ENCODE measurements around the gene PARM1. TPM values are rescaled to one million over a fixed set of nuclear protein-coding genes. Genes with fewer than 3 reads are reported as not detected.

PARM1 gene
- total and polyA plus RNA-seq, 2 donors from 2014 or later: 42.9 to 62.3 TPM

- intact Hi-C loops (cut with DNase I): no loop called here
- no peak for FAIRE-seq
- no peaks in the 10 kb centered on the region for H3K36me3 ChIP-seq (ENCODE audit: control insufficient read depth in 2 of 3, insufficient read depth in 3 of 3, low read length in 3 of 3)
- no peak overlapping the region for H3K9ac ChIP-seq (ENCODE audit: low read length in 3 of 3)
- no peak overlapping the region for H3K27ac ChIP-seq (ENCODE audit: low read depth in 2 of 2, low read length in 2 of 2)
- H3K27me3 ChIP-seq (ENCODE audit: control insufficient read depth, insufficient read depth, low read length): no peaks in the 10 kb centered on the region
- H3K4me1 ChIP-seq (ENCODE audit: control insufficient read depth in 2 of 3, insufficient read depth in 2 of 3, low read depth in 1 of 3, low read length in 3 of 3): no peaks in the 10 kb centered on the region
- H3K9me3 ChIP-seq (ENCODE audit: control insufficient read depth in 2 of 3, insufficient read depth in 1 of 3, low read length in 3 of 3): no peaks in the 10 kb centered on the region
- no peak for TF ChIP-seq CTCF (IDR thresholded peaks at IDR 0.05; ENCODE audit: borderline replicate concordance, extremely low read depth, insufficient read depth)
- H3K4me3 ChIP-seq (ENCODE audit: low read length in 3 of 3): no peak overlapping the region
- DNase-seq: no peak
Measured at GRCh38 chr4:74953647-74954046, 20.7 kb downstream of the PARM1 start.

DNA sequence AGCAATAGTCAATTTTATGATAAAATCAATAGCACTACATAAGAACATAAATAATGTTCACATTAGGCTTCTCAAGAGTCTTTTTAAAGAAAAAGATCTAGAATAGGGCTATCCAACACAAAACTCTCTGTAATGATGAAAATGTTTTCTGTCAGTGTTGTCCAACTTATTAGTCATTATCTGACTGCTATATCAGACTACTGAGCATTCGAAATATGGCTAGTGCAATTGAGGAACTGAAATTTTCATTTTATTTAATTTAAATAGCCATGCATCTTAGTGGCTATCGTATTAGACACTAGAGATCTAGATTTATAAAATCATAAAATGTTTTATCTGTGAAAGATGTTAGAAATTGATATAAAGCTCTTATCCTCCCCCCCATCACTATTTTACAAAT is 26.0 kb downstream of the PARM1 start:
- Histone ChIP-seq H3K4me3 (ENCODE audit: low read length in 3 of 3) (no peak overlapping the region), H3K36me3 (ENCODE audit: control insufficient read depth in 2 of 3, insufficient read depth in 3 of 3, low read length in 3 of 3) (no peaks in the 10 kb centered on the region), H3K27ac (ENCODE audit: low read depth in 2 of 2, low read length in 2 of 2) (no peak overlapping the region), H3K4me1 (ENCODE audit: control insufficient read depth in 2 of 3, insufficient read depth in 2 of 3, low read depth in 1 of 3, low read length in 3 of 3) (no peaks in the 10 kb centered on the region), H3K9ac (ENCODE audit: low read length in 3 of 3) (no peak overlapping the region), H3K27me3 (ENCODE audit: control insufficient read depth, insufficient read depth, low read length) (no peaks in the 10 kb centered on the region), H3K9me3 (ENCODE audit: control insufficient read depth in 2 of 3, insufficient read depth in 1 of 3, low read length in 3 of 3) (peaks cover 0 to 2% (median 0%) of the 10 kb centered on the region in 3 donors)
- intact Hi-C loops (cut with DNase I): no loop called here
- no peak for TF ChIP-seq CTCF (IDR thresholded peaks at IDR 0.05; ENCODE audit: borderline replicate concordance, extremely low read depth, insufficient read depth)
- FAIRE-seq: no peak
- no peak for DNase-seq

DNA sequence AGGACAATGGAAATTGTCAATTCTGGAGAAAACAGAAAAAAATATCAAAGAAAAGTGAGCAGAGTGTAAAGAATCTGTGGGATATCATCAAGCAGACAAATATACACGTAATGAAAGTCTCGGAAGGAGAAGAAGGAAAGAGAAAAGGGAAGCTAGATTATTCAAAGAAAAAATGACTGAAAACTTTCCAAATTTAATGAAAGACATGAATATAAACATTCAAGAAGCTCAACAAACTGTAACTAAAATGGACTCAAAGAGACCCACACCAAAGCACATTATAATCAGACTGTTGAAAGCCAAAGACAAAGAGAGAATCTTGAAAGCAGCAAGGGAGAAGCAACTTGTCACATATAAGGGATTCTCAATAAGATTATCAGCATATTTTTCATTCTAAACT is 28.3 kb downstream of the PARM1 start:
- H3K9ac ChIP-seq (ENCODE audit: low read length in 3 of 3): no peak overlapping the region
- FAIRE-seq (no peak), DNase-seq (no peak)
- no peaks in the 10 kb centered on the region for H3K36me3 ChIP-seq (ENCODE audit: control insufficient read depth in 2 of 3, insufficient read depth in 3 of 3, low read length in 3 of 3)
- H3K9me3 ChIP-seq (ENCODE audit: control insufficient read depth in 2 of 3, insufficient read depth in 1 of 3, low read length in 3 of 3): peaks cover 0 to 2% (median 0%) of the 10 kb centered on the region in 3 donors
- H3K4me3 ChIP-seq (ENCODE audit: low read length in 3 of 3): no peak overlapping the region
- intact Hi-C loops (cut with DNase I): no loop called here
- H3K27ac ChIP-seq (ENCODE audit: low read depth in 2 of 2, low read length in 2 of 2): no peak overlapping the region
- H3K4me1 ChIP-seq (ENCODE audit: control insufficient read depth in 2 of 3, insufficient read depth in 2 of 3, low read depth in 1 of 3, low read length in 3 of 3): no peaks in the 10 kb centered on the region
- no peak for TF ChIP-seq CTCF (IDR thresholded peaks at IDR 0.05; ENCODE audit: borderline replicate concordance, extremely low read depth, insufficient read depth)
- H3K27me3 ChIP-seq (ENCODE audit: control insufficient read depth, insufficient read depth, low read length): no peaks in the 10 kb centered on the region

DNA sequence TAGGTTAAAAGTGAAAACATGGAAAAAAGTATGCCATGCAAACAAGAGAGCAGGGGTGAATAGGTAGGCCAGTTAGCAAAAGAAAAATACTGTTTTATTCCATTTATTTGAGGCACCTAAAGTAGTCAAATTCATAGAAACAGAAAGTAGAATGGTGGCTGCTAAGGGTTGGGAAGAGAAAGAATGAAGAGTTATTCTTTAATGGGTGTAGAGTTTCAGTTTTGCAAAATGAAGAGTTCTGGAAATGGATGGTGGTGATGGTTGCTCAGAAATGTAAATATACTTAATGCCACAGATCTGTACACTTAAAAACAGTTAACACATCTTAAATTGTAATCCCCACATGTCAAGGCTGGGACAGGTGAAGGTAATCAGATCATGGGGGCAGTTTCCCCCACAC is 29.7 kb downstream of the PARM1 start:
- no peak for TF ChIP-seq CTCF (IDR thresholded peaks at IDR 0.05; ENCODE audit: borderline replicate concordance, extremely low read depth, insufficient read depth)
- DNase-seq (no peak), FAIRE-seq (no peak)
- Histone ChIP-seq H3K9ac (ENCODE audit: low read length in 3 of 3) (no peak overlapping the region), H3K36me3 (ENCODE audit: control insufficient read depth in 2 of 3, insufficient read depth in 3 of 3, low read length in 3 of 3) (no peaks in the 10 kb centered on the region), H3K4me1 (ENCODE audit: control insufficient read depth in 2 of 3, insufficient read depth in 2 of 3, low read depth in 1 of 3, low read length in 3 of 3) (peaks cover 0 to 8% (median 3%) of the 10 kb centered on the region in 3 donors), H3K27me3 (ENCODE audit: control insufficient read depth, insufficient read depth, low read length) (no peaks in the 10 kb centered on the region), H3K27ac (ENCODE audit: low read depth in 2 of 2, low read length in 2 of 2) (no peak overlapping the region), H3K9me3 (ENCODE audit: control insufficient read depth in 2 of 3, insufficient read depth in 1 of 3, low read length in 3 of 3) (peaks cover 0 to 2% (median 0%) of the 10 kb centered on the region in 3 donors), H3K4me3 (ENCODE audit: low read length in 3 of 3) (no peak overlapping the region)
- intact Hi-C loops (cut with DNase I): no loop called here

Data from kidney (tissue), 14 donors.